Small intestine (tissue), 7 donors: Measurements from ENCODE around the gene CCT5. TPM values are rescaled to one million over a fixed set of nuclear protein-coding genes. Genes with fewer than 3 reads are reported as not detected.
"Not testable (repeated sequence)": the region's sequence is repeated elsewhere in the genome, so short reads cannot be mapped to it uniquely, and the experiment has no call there.

ENCODE experiments used
- DNase-seq, 2 donors: peaks; one replicate each; pipeline versions ENCODE4 v3.0.0 to v3.0.0-alpha.2; 2013
- FAIRE-seq: peaks from 2 replicates; lab custom pipeline; 2012; peaks lifted over from hg19 to GRCh38; lab: Jason Lieb, UNC
- H3K27ac ChIP-seq, 3 donors: one replicate each; pipeline ENCODE4 v1.5.1; 2013; ENCODE audit warnings: low read length in 2 of 3, mild to moderate bottlenecking in 2 of 3, control low read depth in 1 of 3, inconsistent platforms in 1 of 3, low read depth in 1 of 3, moderate library complexity in 1 of 3
- H3K27me3 ChIP-seq, 3 donors: one replicate each; pipeline ENCODE4 v1.6.1; 2013; ENCODE audit warnings: low read length in 3 of 3, inconsistent platforms in 1 of 3; ENCODE audit not compliant: control insufficient read depth in 3 of 3, insufficient read depth in 3 of 3
- H3K36me3 ChIP-seq, 3 donors: one replicate each; pipeline ENCODE4 v1.6.1; 2013; ENCODE audit warnings: low read length in 3 of 3, inconsistent platforms in 1 of 3, low read depth in 1 of 3, mild to moderate bottlenecking in 1 of 3, moderate library complexity in 1 of 3; ENCODE audit not compliant: control insufficient read depth in 3 of 3, insufficient read depth in 2 of 3
- H3K4me1 ChIP-seq, 3 donors: one replicate each; pipeline ENCODE4 v1.6.1; 2013; ENCODE audit warnings: low read length in 2 of 3, inconsistent platforms in 1 of 3, low read depth in 1 of 3, mild to moderate bottlenecking in 1 of 3, moderate library complexity in 1 of 3; ENCODE audit not compliant: control insufficient read depth in 3 of 3, insufficient read depth in 2 of 3
- H3K4me3 ChIP-seq, 3 donors: one replicate each; pipeline ENCODE4 v1.5.1; 2013; ENCODE audit warnings: low read length in 3 of 3, control low read depth in 1 of 3, inconsistent platforms in 1 of 3, low read depth in 1 of 3, mild to moderate bottlenecking in 1 of 3, moderate library complexity in 1 of 3
- H3K9me3 ChIP-seq, 2 donors: one replicate each; pipeline ENCODE4 v1.6.1; 2013; ENCODE audit warnings: low read depth in 1 of 2, low read length in 1 of 2; ENCODE audit not compliant: control insufficient read depth in 2 of 2, insufficient read depth in 1 of 2
- WGBS, 3 donors: extraction: QIAGEN DNeasy Blood & Tissue Kit; methylation state at CpG; one replicate each; pipeline ENCODE4 v1.1.7; 2013; 5-methylcytosine and 5-hydroxymethylcytosine counted together
- polyA plus RNA-seq, 4 donors: library from polyadenylated mRNA; stranded (reverse) in 3 of 4; unstranded in 1 of 4; fragments of 200-250 nt in 3 of 4; fragments of 120-200 nt in 1 of 4; gene quantifications; one replicate each; pipeline versions ENCODE4 v1.2.1 to v1.2.3, GENCODE V29; 2013
- donor health status: healthy with polysubstance abuse.
- donor health status: control.
- donor health status: control.
- donor health status: Bipolar disorder and iron deficiency.
- donor health status: healthy.

CCT5 gene
- polyA plus RNA-seq, 4 donors = 101 to 226 (median 151) TPM

GRCh38 chr5:10272053-10272874 lies 22.2 kb downstream of the CCT5 start:
- FAIRE-seq (no peak), DNase-seq (no peak)
- Histone ChIP-seq H3K4me3 (no peak overlapping the region), H3K27ac (no peak overlapping the region), H3K27me3 (peaks cover 0 to 2% (median 0%) of the 10 kb centered on the region in 3 donors), H3K4me1 (peaks cover 0 to 1% (median 0%) of the 10 kb centered on the region in 3 donors), H3K36me3 (peaks cover 0 to 4% (median 0%) of the 10 kb centered on the region in 3 donors), H3K9me3 (peaks cover 0 to 13% of the 10 kb centered on the region in 2 donors)
- 78 to 79% (median 78%) methylated on average over 9 of the region's 9 CpGs for WGBS, 3 donors

GRCh38 chr5:10272875-10273209 lies 22.8 kb downstream of the CCT5 start:
- not testable (repeated sequence) for H3K27me3 ChIP-seq, H3K36me3 ChIP-seq, H3K4me3 ChIP-seq, H3K27ac ChIP-seq, FAIRE-seq, H3K4me1 ChIP-seq
- 11 to 63% (median 30%) methylated on average over 6 of the region's 6 CpGs for WGBS, 3 donors
- peak; percentile 30 to 90 for DNase-seq
- peaks cover 0 to 13% of the 10 kb centered on the region in 2 donors for H3K9me3 ChIP-seq

GRCh38 chr5:10275460-10275859 lies 25.4 kb downstream of the CCT5 start:
- Histone ChIP-seq H3K4me3 (no peak overlapping the region), H3K27me3 (peaks cover 0 to 2% (median 0%) of the 10 kb centered on the region in 3 donors), H3K9me3 (peaks cover 0 to 13% of the 10 kb centered on the region in 2 donors), H3K27ac (no peak overlapping the region), H3K36me3 (peaks cover 0 to 20% (median 1%) of the 10 kb centered on the region in 3 donors), H3K4me1 (no peaks in the 10 kb centered on the region)
- no peak for FAIRE-seq
- no peak for DNase-seq
- WGBS, 3 donors = 65 to 83% (median 75%) methylated on average over 10 of the region's 10 CpGs

GRCh38 chr5:10275991-10276390 lies 25.9 kb downstream of the CCT5 start:
- H3K9me3 ChIP-seq = peaks cover 0 to 13% of the 10 kb centered on the region in 2 donors
- peaks cover 0 to 20% (median 1%) of the 10 kb centered on the region in 3 donors for H3K36me3 ChIP-seq
- FAIRE-seq (no peak), DNase-seq (no peak)
- H3K4me1 ChIP-seq = no peaks in the 10 kb centered on the region
- H3K4me3 ChIP-seq = no peak overlapping the region
- H3K27ac ChIP-seq = no peak overlapping the region
- WGBS, 3 donors = 88 to 95% (median 93%) methylated on average over 9 of the region's 9 CpGs
- H3K27me3 ChIP-seq = peaks cover 0 to 2% (median 0%) of the 10 kb centered on the region in 3 donors

GRCh38 chr5:10276691-10277090 lies 26.6 kb downstream of the CCT5 start:
- peaks cover 0 to 20% (median 1%) of the 10 kb centered on the region in 3 donors for H3K36me3 ChIP-seq
- H3K27ac ChIP-seq = no peak overlapping the region
- DNase-seq (no peak), FAIRE-seq (no peak)
- no peak overlapping the region for H3K4me3 ChIP-seq
- H3K9me3 ChIP-seq = peaks cover 0 to 13% of the 10 kb centered on the region in 2 donors
- peaks cover 0 to 2% (median 0%) of the 10 kb centered on the region in 3 donors for H3K27me3 ChIP-seq
- WGBS, 3 donors = 80 to 89% (median 83%) methylated on average over 7 of the region's 7 CpGs
- no peaks in the 10 kb centered on the region for H3K4me1 ChIP-seq

- H3K4me3 ChIP-seq = no peak overlapping the region
- peaks cover 0 to 4% of the 10 kb centered on the region in 2 donors for H3K9me3 ChIP-seq
- no peaks in the 10 kb centered on the region for H3K4me1 ChIP-seq
- peaks cover 0 to 2% (median 0%) of the 10 kb centered on the region in 3 donors for H3K27me3 ChIP-seq
- H3K27ac ChIP-seq = no peak overlapping the region
- FAIRE-seq = no peak
- H3K36me3 ChIP-seq = peaks cover 0 to 20% (median 1%) of the 10 kb centered on the region in 3 donors
- DNase-seq = no peak
- WGBS, 3 donors = 91 to 96% (median 92%) methylated on average over 13 of the region's 13 CpGs
These were observed 27.9 kb downstream of the CCT5 start for GRCh38 chr5:10277773-10278630.

GRCh38 chr5:10278658-10279279 lies 28.7 kb downstream of the CCT5 start:
- DNase-seq = no peak
- WGBS, 3 donors = 79 to 90% (median 90%) methylated on average over 12 of the region's 12 CpGs
- peaks cover 0 to under 1% (median 0%) of the 10 kb centered on the region in 3 donors for H3K4me1 ChIP-seq
- peaks cover 0 to 2% (median 0%) of the 10 kb centered on the region in 3 donors for H3K27me3 ChIP-seq
- no peak overlapping the region for H3K4me3 ChIP-seq
- FAIRE-seq = no peak
- peaks cover 0 to 20% (median 1%) of the 10 kb centered on the region in 3 donors for H3K36me3 ChIP-seq
- H3K27ac ChIP-seq = no peak overlapping the region
- H3K9me3 ChIP-seq = no peaks in the 10 kb centered on the region

GRCh38 chr5:10279328-10279727 lies 29.2 kb downstream of the CCT5 start:
- Histone ChIP-seq H3K4me1 (peaks cover 0 to 2% (median 0%) of the 10 kb centered on the region in 3 donors), H3K27ac (no peak overlapping the region), H3K9me3 (no peaks in the 10 kb centered on the region), H3K4me3 (no peak overlapping the region), H3K27me3 (peaks cover 0 to 2% (median 0%) of the 10 kb centered on the region in 3 donors), H3K36me3 (peaks cover 0 to 16% (median 1%) of the 10 kb centered on the region in 3 donors)
- no peak for DNase-seq
- 90 to 96% (median 90%) methylated on average over 4 of the region's 4 CpGs for WGBS, 3 donors
- FAIRE-seq = no peak
